HFFc6 (cell line): ENCODE data around the gene AMER2. TPM values are rescaled to one million over a fixed set of nuclear protein-coding genes. Genes with fewer than 3 reads are reported as not detected.
A peak's percentile ranks its signal among the peaks of the same experiment; 100 is the strongest.

ENCODE experiments used
- DNase-seq: peaks from one replicate; pipeline ENCODE4 v3.0.0-alpha.2; 2018
- H3K27ac Mint-ChIP-seq: 2 replicates; pipeline ENCODE4 v1.8.0; 2020; ENCODE audit warnings: mild to moderate bottlenecking, mixed read lengths
- H3K27me3 Mint-ChIP-seq: 2 replicates; pipeline ENCODE4 v1.8.0; 2021; ENCODE audit warnings: mild to moderate bottlenecking, moderate library complexity, mixed read lengths; ENCODE audit not compliant: insufficient read depth
- H3K36me3 Mint-ChIP-seq: 2 replicates; pipeline ENCODE4 v1.8.0; 2021; ENCODE audit warnings: low read depth, mixed read lengths
- H3K4me1 Mint-ChIP-seq: 2 replicates; pipeline ENCODE4 v1.8.0; 2020; ENCODE audit warnings: low read depth, mixed read lengths
- H3K4me3 Mint-ChIP-seq: 2 replicates; pipeline ENCODE4 v1.8.0; 2020; ENCODE audit warnings: mild to moderate bottlenecking, moderate library complexity, mixed read lengths
- H3K9me3 Mint-ChIP-seq: 2 replicates; pipeline ENCODE4 v1.8.0; 2020; ENCODE audit warnings: mild to moderate bottlenecking, mixed read lengths
- CTCF ChIP-seq: fragments of 200-600 bp; sonication (generic); IDR thresholded peaks from 2 replicates; pipeline ENCODE4 v1.5.0; 2021; ENCODE audit warnings: antibody characterized with exemption, mild to moderate bottlenecking
- long read RNA-seq: library from polyadenylated mRNA; unstranded; transcript quantifications from one replicate; pipeline ENCODE4 v2.0.0, GENCODE V29; 2019
- total RNA-seq, 6 experiments: library from RNA; stranded (reverse); fragmentation: NEBNext Ultra II Directional; extraction: Animal tissue kit (Norgen Biotek cat#: 25700); gene quantifications; 2 replicates in 1 of 6; 3 replicates in 5 of 6; pipeline ENCODE4 v1.2.3, GENCODE V29; 2021

Gene AMER2
- total RNA-seq: not detected
- long read RNA-seq: 0 reads

GRCh38 chr13:25171517-25172302 lies at the start of gene AMER2:
Gene AMER2 (minus strand): TSS chr13:25172288. CDS start chr13:25171619, 669 bp downstream.
- TF ChIP-seq CTCF: no peak
- no peak within 1 kb of the TSS for H3K27ac Mint-ChIP-seq
- peak within 1 kb of the TSS; percentile 54 for H3K4me3 Mint-ChIP-seq
- peaks cover 39% of the 10 kb centered on the region for H3K27me3 Mint-ChIP-seq
- no peaks in the 10 kb centered on the region; the same call in 1 of the 2 replicates for H3K36me3 Mint-ChIP-seq
- no peak for DNase-seq
- no peaks in the 10 kb centered on the region for H3K9me3 Mint-ChIP-seq
- peaks cover 9% of the 10 kb centered on the region for H3K4me1 Mint-ChIP-seq

- no peak for DNase-seq
- TF ChIP-seq CTCF: no peak
- Mint-ChIP-seq H3K27me3 (peaks cover 10% of the 10 kb centered on the region; the same call in 1 of the 2 replicates), H3K9me3 (no peaks in the 10 kb centered on the region), H3K4me1 (peaks cover 31% of the 10 kb centered on the region), H3K4me3 (no peak overlapping the region), H3K27ac (no peak overlapping the region), H3K36me3 (no peaks in the 10 kb centered on the region)
Measured at GRCh38 chr13:25218019-25218418, 45.9 kb upstream of the AMER2 start.

- peaks cover 31% of the 10 kb centered on the region for H3K4me1 Mint-ChIP-seq
- TF ChIP-seq CTCF: no peak
- peaks cover 7% of the 10 kb centered on the region; the same call in 1 of the 2 replicates for H3K27me3 Mint-ChIP-seq
- no peaks in the 10 kb centered on the region for H3K36me3 Mint-ChIP-seq
- H3K9me3 Mint-ChIP-seq: no peaks in the 10 kb centered on the region
- no peak overlapping the region for H3K27ac Mint-ChIP-seq
- peak; percentile 63 for DNase-seq
- no peak overlapping the region for H3K4me3 Mint-ChIP-seq
Measured at GRCh38 chr13:25217023-25217885, 45.2 kb upstream of the AMER2 start.

DNA sequence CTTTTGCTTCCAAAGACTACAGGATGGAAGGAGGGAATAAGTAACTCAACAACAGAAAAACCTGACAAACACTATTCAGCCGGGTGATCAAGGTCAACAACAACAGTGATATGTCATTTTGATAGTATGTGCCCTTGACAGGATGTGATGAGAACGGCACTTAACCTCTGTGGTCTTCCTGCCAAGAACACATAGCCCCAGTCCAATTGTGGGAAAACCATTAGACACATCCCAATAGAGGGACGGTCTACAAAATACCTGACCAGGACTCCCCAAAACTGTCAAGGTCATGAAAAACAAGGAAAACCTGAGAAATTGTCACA lies 43.1 kb upstream of the AMER2 start:
- Mint-ChIP-seq H3K4me1 (peaks cover 31% of the 10 kb centered on the region), H3K27ac (no peak overlapping the region), H3K4me3 (peak overlapping the region; percentile 8; the same call in 1 of the 2 replicates), H3K36me3 (no peaks in the 10 kb centered on the region), H3K9me3 (no peaks in the 10 kb centered on the region), H3K27me3 (peaks cover 10% of the 10 kb centered on the region)
- no peak for DNase-seq
- TF ChIP-seq CTCF: no peak

GRCh38 chr13:25214491-25215252 lies 42.6 kb upstream of the AMER2 start:
- DNase-seq: peak; percentile 35
- Mint-ChIP-seq H3K4me3 (peak overlapping the region; percentile 8; the same call in 1 of the 2 replicates), H3K36me3 (no peaks in the 10 kb centered on the region), H3K4me1 (peaks cover 31% of the 10 kb centered on the region), H3K27ac (peak overlapping the region; percentile 16; the same call in 1 of the 2 replicates), H3K9me3 (no peaks in the 10 kb centered on the region), H3K27me3 (peaks cover 7% of the 10 kb centered on the region)
- TF ChIP-seq CTCF: peak; percentile 20; the same call in 1 of the 2 replicates
